HEK293 (cell line): ENCODE results near the gene SMIM24.

Experiments used
- TCF7L2 ChIP-seq: IDR thresholded peaks from 2 replicates; pipeline ENCODE4 v1.6.1; 2011; ENCODE audit warnings: low read depth, mild to moderate bottlenecking, inconsistent platforms, low read length, moderate library complexity, borderline replicate concordance
- ZFP41 ChIP-seq: fragments of 450-650 bp; formaldehyde crosslinking; IDR thresholded peaks from 2 replicates; pipeline ENCODE4 v1.5.1; 2016; ENCODE audit warnings: missing biosample characterization, missing genetic modification characterization, borderline replicate concordance
- ZNF211 ChIP-seq: fragments of 450-650 bp; formaldehyde crosslinking; IDR thresholded peaks from 2 replicates; pipeline ENCODE4 v1.5.1; 2016; ENCODE audit warnings: low read depth, missing biosample characterization, missing genetic modification characterization
- TF ChIP-seq, protein P1 (sequence below): fragments of 450-650 bp; formaldehyde crosslinking; IDR thresholded peaks from 2 replicates; pipeline ENCODE4 v1.5.1; 2016; ENCODE audit warnings: missing biosample characterization, missing genetic modification characterization
- TF ChIP-seq, protein P2 (sequence below): fragments of 450-650 bp; formaldehyde crosslinking; IDR thresholded peaks from 2 replicates; pipeline ENCODE4 v1.5.1; 2017; ENCODE audit warnings: missing biosample characterization, missing genetic modification characterization

DNA sequence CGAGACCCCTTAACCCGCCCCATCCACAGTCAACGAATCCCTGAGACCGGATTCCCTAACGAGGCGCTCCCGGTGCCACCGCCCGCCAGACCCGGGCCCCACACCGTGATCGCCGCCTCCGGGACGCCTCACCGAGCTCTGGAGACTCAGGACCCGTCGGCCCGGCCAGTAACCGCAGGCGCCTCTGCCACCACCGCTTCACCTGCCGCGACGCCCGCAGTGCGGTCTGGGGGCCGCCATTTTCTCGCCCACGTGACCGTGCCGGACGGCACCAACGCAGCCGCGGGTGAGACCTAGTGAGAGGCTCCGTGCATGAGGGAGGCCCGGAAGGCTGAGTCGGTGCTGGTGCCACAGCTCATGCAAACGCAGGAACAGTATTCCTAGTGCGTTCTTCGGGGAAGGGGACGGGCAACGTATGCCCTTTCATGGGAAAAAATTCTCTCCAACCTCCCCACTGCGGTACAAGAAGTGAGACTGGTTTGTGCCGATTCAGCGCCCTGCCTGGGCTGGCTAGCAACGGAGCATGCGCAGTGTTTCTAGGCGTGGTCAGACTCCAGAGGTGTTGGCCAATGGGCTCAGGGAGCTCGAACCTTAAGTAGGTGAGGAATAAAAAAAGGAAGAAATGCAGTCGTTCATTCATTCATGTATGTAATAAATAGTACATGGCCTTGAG is 20.2 kb upstream of the SMIM24 start, which contains the start of gene DOHH:
- TF ChIP-seq TCF7L2 (no peak), ZNF211 (no peak), ZFP41 (tag by site-specific recombination) (no peak)
- TF ChIP-seq, protein P1, sequence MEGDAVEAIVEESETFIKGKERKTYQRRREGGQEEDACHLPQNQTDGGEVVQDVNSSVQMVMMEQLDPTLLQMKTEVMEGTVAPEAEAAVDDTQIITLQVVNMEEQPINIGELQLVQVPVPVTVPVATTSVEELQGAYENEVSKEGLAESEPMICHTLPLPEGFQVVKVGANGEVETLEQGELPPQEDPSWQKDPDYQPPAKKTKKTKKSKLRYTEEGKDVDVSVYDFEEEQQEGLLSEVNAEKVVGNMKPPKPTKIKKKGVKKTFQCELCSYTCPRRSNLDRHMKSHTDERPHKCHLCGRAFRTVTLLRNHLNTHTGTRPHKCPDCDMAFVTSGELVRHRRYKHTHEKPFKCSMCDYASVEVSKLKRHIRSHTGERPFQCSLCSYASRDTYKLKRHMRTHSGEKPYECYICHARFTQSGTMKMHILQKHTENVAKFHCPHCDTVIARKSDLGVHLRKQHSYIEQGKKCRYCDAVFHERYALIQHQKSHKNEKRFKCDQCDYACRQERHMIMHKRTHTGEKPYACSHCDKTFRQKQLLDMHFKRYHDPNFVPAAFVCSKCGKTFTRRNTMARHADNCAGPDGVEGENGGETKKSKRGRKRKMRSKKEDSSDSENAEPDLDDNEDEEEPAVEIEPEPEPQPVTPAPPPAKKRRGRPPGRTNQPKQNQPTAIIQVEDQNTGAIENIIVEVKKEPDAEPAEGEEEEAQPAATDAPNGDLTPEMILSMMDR (tag by site-specific recombination), result no peak
- TF ChIP-seq, protein P2, sequence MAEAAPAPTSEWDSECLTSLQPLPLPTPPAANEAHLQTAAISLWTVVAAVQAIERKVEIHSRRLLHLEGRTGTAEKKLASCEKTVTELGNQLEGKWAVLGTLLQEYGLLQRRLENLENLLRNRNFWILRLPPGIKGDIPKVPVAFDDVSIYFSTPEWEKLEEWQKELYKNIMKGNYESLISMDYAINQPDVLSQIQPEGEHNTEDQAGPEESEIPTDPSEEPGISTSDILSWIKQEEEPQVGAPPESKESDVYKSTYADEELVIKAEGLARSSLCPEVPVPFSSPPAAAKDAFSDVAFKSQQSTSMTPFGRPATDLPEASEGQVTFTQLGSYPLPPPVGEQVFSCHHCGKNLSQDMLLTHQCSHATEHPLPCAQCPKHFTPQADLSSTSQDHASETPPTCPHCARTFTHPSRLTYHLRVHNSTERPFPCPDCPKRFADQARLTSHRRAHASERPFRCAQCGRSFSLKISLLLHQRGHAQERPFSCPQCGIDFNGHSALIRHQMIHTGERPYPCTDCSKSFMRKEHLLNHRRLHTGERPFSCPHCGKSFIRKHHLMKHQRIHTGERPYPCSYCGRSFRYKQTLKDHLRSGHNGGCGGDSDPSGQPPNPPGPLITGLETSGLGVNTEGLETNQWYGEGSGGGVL (tag by site-specific recombination), result no peak
